Upper lobe of left lung (tissue), 6 donors: ENCODE data around the gene IRX2. TPM values are rescaled to one million over a fixed set of nuclear protein-coding genes. Genes with fewer than 3 reads are reported as not detected.

Experiments used
- ATAC-seq, 2 donors: fragments of 200-7000 bp; cut with Tn5 transposase; one replicate each; pipeline ENCODE4 v1.9.1; 2022; ENCODE audit warnings: mild to moderate bottlenecking in 2 of 2, moderate library complexity in 2 of 2; ENCODE audit not compliant: low FRiP score in 2 of 2
- DNase-seq, 2 donors: peaks; one replicate each; pipeline ENCODE4 v3.0.0-alpha.2; 2019 to 2020
- H3K27ac ChIP-seq, 4 donors: fragments of 200-600 bp; sonication (generic); one replicate each; pipeline ENCODE4 v1.5.1; 2016 to 2019
- H3K27me3 ChIP-seq, 4 donors: fragments of 200-600 bp; sonication (generic); one replicate each; pipeline ENCODE4 v1.5.1; 2017 to 2019
- H3K36me3 ChIP-seq, 4 donors: fragments of 200-600 bp; sonication (generic); one replicate each; pipeline ENCODE4 v1.5.1; 2016 to 2019
- H3K4me1 ChIP-seq, 4 donors: fragments of 200-600 bp; sonication (generic); one replicate each; pipeline ENCODE4 v1.5.1; 2018 to 2019
- H3K4me3 ChIP-seq, 4 donors: fragments of 200-600 bp; sonication (generic); one replicate each; pipeline ENCODE4 v1.5.1; 2017 to 2019; ENCODE audit warnings: mild to moderate bottlenecking in 2 of 4, moderate library complexity in 1 of 4
- H3K9me3 ChIP-seq, 4 donors: fragments of 200-600 bp; sonication (generic); one replicate each; pipeline ENCODE4 v1.5.1; 2018 to 2019
- CTCF ChIP-seq, 6 experiments: fragments of 450-650 bp in 4 of 6; fragments of 200-600 bp in 2 of 6; sonication (generic) in 2 of 6; IDR thresholded peaks; one replicate each; pipeline ENCODE4 v1.5.1; 2016 to 2019; ENCODE audit warnings: antibody characterized with exemption in 6 of 6
- EP300 ChIP-seq, 4 donors: sonication (generic); formaldehyde crosslinking; IDR thresholded peaks; one replicate each; pipeline ENCODE4 v1.5.1; 2017; ENCODE audit warnings: antibody characterized with exemption in 4 of 4, control low read depth in 2 of 4
- POLR2A ChIP-seq, 4 donors: fragments of 450-650 bp; IDR thresholded peaks; one replicate each; pipeline ENCODE4 v1.5.1; 2016 to 2017; ENCODE audit warnings: antibody characterized with exemption in 4 of 4, mild to moderate bottlenecking in 2 of 4
- POLR2AphosphoS5 ChIP-seq, 2 donors: sonication (generic); formaldehyde crosslinking; IDR thresholded peaks; one replicate each; pipeline ENCODE4 v1.5.1; 2017; ENCODE audit warnings: antibody characterized with exemption in 2 of 2
- WGBS, 2 donors: methylation state at CpG; one replicate each; pipeline ENCODE4 v1.1.5; 2017 to 2018; 5-methylcytosine and 5-hydroxymethylcytosine counted together
- total RNA-seq, 6 donors: library from RNA; depleted of rRNA in 4 of 6; stranded (reverse); fragments of >200 nt in 4 of 6; gene quantifications; one replicate each; pipeline versions ENCODE4 v1.1.0 to v1.2.1, GENCODE V29; 2016 to 2021
- donor health status: DM: no; HTN: no; CAD: no; lungs with moderate emphysema.
- donor health status: DM: no; HTN: yes; CAD: no; lungs with severe emphysema.

The IRX2 gene
- total RNA-seq, 6 donors from 2014 or later, result 53.2 to 131 (median 106) TPM

- no peak for TF ChIP-seq POLR2A (IDR thresholded peaks at IDR 0.05)
- TF ChIP-seq POLR2AphosphoS5 (IDR thresholded peaks at IDR 0.05), result no peak
- TF ChIP-seq EP300 (IDR thresholded peaks at IDR 0.05), result no peak
- no peak for TF ChIP-seq CTCF (IDR thresholded peaks at IDR 0.05)
- H3K27me3 ChIP-seq, result no peaks in the 10 kb centered on the region
- no peaks in the 10 kb centered on the region for H3K36me3 ChIP-seq
- WGBS, 2 donors, result 65 to 74% methylated on average over 13 of the region's 13 CpGs
- H3K9me3 ChIP-seq, result no peaks in the 10 kb centered on the region
- ATAC-seq, result no peak
- no peak for DNase-seq
- H3K4me1 ChIP-seq, result no peaks in the 10 kb centered on the region
- no peak overlapping the region for H3K4me3 ChIP-seq
- H3K27ac ChIP-seq, result no peak overlapping the region
These were observed 52.9 kb downstream of the IRX2 start for GRCh38 chr5:2698581-2698980.

- Histone ChIP-seq H3K4me1 (no peaks in the 10 kb centered on the region), H3K4me3 (no peak overlapping the region), H3K9me3 (no peaks in the 10 kb centered on the region), H3K27ac (no peak overlapping the region), H3K36me3 (no peaks in the 10 kb centered on the region), H3K27me3 (no peaks in the 10 kb centered on the region)
- TF ChIP-seq CTCF (IDR thresholded peaks at IDR 0.05) (no peak), POLR2AphosphoS5 (IDR thresholded peaks at IDR 0.05) (no peak), EP300 (IDR thresholded peaks at IDR 0.05) (no peak), POLR2A (IDR thresholded peaks at IDR 0.05) (no peak)
- 82 to 85% methylated on average over 23 of the region's 23 CpGs for WGBS, 2 donors
- DNase-seq (no peak), ATAC-seq (no peak)
These were observed 53.9 kb downstream of the IRX2 start for GRCh38 chr5:2697446-2698200.

GRCh38 chr5:2697041-2697440, 54.4 kb downstream of the IRX2 start:
- 92 to 93% methylated on average over 9 of the region's 9 CpGs for WGBS, 2 donors
- no peaks in the 10 kb centered on the region for H3K9me3 ChIP-seq
- no peaks in the 10 kb centered on the region for H3K4me1 ChIP-seq
- DNase-seq (no peak), ATAC-seq (no peak)
- TF ChIP-seq POLR2AphosphoS5 (IDR thresholded peaks at IDR 0.05) (no peak), EP300 (IDR thresholded peaks at IDR 0.05) (no peak), CTCF (IDR thresholded peaks at IDR 0.05) (no peak), POLR2A (IDR thresholded peaks at IDR 0.05) (no peak)
- no peaks in the 10 kb centered on the region for H3K27me3 ChIP-seq
- H3K27ac ChIP-seq, result no peak overlapping the region
- no peak overlapping the region for H3K4me3 ChIP-seq
- H3K36me3 ChIP-seq, result no peaks in the 10 kb centered on the region
